HG03565 (cell line): Measurements from ENCODE around the gene SPATC1L.

Source experiments
- ATAC-seq: cut with Tn5 transposase; IDR thresholded peaks from one replicate; pipeline ENCODE4 v1.9.1; 2021; ENCODE audit warnings: mild to moderate bottlenecking, moderate library complexity; ENCODE audit not compliant: unreplicated experiment

The SPATC1L gene

DNA sequence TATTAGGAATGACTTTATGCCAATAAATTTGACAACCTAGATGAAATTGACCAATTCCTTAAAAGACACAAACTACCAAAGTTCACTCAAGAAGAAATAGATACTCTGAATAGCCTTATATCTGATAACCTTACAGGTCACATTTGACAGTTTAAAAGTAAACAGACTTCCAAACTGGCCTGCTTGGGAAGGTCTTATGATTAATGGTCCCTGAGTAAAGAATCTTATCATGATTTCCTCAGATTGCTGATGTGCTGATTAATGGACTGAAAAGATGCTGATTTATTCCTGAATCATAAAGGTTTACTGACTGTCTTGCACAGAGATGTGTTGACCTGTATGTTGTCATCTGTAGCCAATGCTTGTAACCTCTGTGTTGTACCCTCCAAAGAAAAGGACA lies 19.2 kb downstream of the SPATC1L start:
- ATAC-seq = no peak

DNA sequence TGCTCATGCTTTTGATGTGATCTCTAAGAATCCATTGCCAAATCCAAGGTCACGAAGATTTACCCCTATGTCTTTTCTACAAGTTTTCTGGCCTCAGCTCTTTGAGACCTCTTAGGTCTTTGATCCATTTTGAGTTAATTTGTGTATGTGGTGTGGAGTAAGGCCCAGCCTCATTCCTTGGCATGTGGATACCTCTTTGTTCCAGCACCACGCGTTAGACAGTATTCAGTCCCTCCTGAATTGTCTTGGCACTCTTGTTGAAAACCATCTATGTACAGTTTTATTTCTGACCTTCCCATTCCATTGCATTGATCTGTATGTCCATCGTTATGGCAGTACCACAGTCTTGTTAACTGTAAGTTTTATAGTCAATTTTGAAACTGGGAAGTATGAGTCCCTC lies 20.9 kb downstream of the SPATC1L start:
- ATAC-seq = no peak

DNA sequence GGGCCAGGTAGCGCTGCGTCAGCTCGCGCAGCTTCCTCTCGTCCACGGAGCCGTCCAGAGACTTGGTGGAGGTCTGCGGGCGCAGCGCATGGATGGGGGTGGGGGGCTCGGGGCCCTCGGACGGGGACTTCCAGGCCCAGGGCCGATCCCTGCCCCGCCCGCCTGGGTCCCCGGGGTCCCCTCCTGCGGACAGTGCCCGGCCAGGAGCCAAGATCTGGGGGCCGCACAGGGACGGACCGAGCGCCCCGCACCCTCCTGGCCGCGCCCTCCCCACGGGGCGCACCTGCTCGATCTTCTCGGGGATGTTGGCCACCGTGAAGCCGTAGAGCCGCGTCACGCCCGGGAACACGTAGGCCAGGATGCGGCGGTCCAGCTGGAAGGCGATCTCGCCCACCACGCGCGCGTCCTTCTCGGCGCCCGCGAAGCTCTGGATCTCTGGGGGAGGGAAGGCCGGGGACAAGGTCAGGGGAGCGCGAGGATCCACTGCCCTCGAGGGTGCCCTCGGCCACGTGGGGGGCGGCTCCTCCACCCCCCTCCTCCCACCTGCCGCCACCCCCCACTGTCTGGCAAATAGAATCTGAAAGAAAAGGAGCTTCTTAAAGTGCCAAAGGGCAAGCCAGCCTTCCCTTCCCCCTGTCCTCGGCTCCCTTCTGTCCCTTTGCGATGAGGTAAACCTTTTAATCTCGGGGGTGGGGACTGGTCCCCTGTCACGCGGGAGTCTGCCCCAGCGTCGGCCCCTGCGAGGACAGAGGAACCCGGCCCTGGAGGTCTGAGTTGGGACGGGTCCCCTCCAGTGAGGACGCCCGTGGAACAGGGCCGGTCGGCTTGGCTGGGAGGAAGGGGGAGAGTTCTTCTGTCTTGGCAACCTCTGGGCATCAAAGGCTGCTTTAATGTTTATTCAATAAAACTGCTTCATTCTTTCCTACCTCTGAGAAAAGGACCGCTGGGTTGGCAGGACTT lies 22.3 kb downstream of the SPATC1L start:
- no peak for ATAC-seq

DNA sequence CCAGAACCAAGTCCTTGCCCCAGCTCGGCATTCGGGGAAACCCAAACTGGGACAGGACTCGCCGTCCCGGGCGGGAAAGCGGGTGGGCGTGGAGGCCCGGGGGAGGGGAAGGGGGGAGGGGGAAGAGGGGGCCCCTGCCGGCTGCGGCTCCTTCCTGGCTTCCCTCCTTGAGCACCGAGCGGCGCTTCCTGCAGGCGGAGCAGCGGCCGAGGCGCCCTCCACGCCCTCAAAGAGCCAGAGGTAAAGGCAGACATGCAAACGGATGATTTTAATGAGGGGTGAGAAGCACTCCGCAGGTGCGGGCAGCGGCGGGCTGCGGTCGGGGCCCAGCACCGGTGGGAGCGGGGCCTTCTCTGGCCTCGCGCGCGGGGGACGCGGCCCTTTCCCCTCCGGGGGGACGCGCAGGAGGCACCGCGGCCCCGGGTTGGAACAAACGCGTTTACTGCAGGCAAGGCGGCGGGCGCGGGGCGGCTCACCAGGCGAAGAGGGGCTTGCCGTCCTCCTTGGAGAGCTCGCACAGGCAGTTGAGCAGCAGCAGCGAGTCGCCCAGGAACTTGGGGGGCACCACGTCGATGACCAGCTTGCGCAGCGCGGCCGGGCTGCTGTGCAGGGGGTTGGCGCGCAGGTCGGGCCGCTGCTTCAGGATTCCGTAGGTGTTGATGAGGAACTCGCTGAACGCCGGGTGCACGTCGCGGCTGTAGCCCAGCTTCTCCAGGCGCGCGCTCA lies 23.2 kb downstream of the SPATC1L start:
- ATAC-seq = no peak

DNA sequence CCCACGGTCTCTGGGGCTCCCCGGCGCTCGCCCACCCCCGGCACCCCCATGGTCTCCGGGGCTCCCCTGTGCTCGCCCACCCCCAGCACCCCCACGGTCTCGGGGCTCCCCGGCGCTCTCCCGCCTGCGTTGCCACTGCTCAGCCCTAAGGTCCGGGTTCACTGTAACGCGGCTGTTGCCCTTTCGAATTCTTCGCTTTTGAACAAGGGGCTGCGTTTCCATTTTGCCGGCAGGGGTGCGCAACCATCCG lies 23.7 kb downstream of the SPATC1L start:
- no peak for ATAC-seq

DNA sequence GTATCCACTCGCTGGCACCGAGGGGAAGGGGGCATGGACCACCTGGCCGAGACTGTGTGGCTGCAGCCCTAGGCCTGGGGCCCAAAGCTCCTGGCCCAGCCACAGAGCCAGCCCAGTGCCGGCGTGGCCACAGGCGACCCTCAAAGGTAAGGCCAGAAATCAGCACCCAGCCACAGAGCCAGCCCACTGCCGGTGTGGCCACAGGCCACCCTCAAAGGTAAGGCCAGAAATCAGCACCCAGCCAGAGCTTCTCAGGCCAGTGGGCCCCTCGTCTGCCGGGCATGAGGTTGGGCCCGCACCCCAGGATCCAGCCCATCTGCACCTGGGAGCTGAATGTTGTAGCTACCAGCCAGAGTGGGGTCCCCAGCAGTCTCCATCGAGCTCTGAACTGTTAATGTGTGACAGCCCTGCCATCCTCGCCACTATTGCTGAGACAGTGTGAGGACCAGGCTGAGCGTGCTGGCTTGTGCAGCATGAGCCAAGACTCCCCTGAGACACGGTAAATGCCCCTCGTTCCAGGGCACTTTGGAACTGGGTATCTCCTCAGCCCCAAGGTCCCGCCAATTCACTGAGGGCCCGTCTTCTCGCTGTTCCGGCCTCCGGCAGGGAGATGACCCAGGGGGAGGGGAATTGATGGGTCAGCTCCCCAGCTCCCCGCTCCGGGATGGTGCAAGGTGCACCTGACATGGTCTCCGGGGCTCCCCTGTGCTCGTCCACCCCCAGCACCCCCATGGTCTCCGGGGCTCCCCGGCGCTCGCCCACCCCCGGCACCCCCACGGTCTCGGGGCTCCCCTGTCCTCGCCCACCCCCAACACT lies 24.2 kb downstream of the SPATC1L start:
- ATAC-seq = no peak

DNA sequence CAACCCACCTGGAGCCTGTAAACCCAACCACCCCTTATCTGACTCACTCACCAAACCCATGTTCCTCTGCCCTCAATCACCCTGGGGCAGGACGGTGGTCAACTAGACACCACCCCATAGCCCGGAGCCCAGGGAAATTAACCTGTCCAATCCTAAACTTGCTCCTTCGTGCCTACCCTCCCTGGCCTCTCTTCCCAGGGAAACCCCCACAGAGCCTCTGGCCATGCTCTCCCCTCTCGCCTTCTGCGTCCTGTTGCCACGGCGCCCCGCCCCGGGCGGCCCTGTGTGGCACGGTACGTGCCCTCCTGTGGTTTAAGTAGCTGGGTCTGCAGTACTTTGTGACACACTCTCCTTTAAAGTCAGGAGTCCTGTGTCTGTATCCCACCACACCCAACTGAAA lies 24.9 kb downstream of the SPATC1L start:
- no peak for ATAC-seq

DNA sequence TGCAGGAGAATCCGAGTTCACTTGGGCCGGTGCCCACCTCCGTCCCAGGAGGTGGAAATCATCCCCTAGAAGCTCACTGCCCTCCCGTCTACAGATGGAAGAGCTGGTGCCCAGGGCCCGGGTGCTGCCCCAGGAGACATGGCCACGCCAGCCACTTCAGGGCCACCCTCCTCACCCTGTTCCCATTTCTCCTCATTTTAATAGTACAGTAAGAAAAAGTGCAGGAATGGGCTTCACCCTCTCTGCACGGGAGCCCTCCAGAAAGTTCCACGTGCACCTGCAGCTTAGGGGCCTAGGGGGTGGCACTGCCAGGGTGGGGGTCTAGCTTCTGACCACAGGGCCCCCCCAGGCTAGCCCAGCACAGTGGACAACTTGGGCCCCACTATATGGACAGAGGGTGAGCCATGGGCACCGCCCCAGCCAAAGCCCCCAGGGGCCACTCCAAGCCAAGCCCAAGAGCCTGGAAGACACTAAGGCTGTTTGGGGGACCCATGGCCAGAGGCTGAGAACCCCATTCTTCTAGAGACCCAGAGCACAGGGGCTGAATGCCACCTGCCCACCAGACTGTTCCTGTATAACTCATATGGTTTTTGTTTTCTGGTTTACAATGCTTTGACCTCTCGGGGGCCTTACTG lies 25.5 kb downstream of the SPATC1L start:
- no peak for ATAC-seq

DNA sequence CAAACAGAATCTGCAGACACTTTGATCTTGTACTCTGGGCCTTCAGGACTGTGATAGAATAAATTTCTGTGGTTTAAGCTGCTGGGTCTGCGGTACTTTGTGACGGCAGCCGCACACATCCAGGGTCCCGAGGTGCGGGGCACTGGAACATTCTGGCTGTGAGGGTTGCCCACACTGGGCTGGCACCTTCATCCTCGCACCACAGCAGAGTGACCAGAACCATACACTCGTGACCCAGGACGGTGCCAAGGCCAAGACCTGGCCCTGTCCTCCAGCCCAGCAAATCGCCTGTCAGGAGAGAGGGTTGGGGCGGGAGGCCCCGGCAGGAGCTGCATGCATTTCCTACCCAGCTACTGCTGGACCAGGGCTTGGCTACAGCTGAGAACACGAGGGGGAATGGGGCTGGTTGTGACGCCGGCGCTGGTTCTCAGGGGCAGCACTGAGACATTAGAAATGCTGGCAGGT lies 26.2 kb downstream of the SPATC1L start:
- no peak for ATAC-seq

DNA sequence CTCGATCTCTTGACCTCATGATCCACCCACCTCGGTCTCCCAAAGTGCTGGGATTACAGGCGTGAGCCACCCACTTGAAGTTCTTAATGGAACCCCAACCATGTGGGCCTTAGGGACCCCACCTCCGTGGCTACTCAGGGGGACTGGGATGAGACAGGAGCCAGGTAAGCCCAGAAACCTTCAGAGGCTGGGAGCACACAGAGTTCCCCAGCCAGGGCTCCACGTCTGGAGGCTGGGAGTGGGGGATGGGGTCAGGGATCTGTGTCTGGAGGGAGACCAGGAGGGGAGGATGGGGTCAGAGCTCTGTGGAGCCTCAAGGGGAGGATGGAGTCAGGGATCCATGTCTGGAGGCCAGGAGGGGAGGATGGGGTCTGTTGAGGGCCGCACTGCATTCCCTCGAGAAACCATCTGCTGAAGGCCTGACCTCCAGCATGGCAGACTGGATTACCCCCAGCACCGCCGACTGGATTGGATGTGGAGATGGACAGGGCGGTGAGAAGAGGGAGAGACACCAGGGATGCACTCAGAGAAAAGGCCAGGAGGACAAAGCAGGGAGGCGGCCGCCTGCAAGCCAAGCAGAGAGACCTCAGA lies 26.8 kb downstream of the SPATC1L start:
- ATAC-seq = no peak

DNA sequence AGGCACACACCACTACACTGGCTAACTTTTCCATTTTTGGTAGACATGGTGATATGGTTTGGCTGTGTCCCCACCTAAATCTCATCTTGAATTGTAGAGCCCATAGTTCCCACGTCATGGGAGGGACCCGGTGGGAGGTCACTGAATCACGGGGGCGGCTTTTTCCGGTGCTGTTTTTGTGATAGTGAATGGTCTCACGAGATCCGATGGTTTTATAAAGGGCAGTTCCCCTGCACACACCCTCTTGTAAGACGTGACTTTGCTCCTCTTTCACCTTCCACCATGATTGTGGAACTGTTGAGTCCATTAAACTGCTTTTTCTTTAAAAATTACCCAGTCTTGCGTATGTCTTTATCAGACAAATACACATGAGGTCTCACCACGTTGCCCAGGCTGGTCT lies 27.6 kb downstream of the SPATC1L start:
- no peak for ATAC-seq

DNA sequence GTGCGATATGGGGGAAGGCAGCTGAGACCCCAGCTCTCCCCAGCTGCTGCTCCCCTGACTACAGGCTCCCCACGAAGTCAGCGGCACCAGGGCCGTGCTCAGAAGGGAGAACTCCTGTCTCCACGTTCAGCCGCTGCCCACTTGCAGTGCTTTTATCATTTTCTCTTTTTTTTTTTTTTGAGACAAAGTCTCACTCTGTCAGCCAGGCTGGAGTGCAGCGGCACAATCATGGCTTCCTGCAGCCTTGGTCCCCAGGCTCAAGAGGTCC lies 27.9 kb downstream of the SPATC1L start:
- no peak for ATAC-seq

DNA sequence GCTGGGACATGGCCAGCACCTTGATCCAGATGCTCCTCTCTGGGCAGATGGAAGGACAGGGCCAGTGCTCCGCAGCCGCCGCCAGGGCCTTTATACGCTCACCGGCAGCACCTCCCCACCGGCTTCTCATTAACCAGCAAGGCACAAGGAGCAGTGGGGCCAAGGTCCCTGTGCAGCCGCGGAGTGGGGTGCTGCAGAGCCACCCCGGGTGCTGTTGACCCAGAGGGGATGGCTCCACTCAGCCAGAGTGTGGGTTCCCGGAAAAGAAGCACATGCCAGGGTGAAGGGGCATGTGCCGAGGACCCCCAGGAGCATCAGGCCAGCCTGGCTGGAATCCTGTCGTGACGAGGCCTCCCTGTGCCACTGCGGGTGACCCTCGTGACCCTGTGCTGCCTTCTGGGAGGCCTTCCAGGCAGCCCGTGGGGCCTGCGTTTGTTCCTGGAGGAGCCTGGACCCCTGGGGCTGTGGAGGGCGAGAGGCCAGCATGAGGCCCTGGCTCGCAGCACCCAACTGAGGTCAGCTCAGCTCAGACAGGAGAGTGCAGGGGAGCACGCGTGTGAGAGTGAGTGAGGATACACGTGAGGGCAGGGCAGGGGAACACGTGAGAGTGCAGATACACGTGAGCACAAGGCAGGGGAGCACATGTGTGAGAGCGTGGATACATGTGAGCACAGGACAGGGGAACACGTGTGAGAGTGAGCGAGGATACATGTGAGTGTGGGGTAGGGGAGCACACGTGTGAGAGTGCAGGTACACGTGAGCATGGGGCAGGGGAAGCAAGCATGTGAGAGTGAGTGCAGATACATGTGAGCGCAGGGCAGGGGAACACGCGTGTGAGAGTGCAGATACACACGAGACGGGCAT lies 28.5 kb downstream of the SPATC1L start, which contains the start of gene FTCD:
FTCD (minus strand) TSS at position 66 of the 864 bp plus-strand sequence; CDS start at position 10, 56 bp downstream.
- no peak for ATAC-seq

DNA sequence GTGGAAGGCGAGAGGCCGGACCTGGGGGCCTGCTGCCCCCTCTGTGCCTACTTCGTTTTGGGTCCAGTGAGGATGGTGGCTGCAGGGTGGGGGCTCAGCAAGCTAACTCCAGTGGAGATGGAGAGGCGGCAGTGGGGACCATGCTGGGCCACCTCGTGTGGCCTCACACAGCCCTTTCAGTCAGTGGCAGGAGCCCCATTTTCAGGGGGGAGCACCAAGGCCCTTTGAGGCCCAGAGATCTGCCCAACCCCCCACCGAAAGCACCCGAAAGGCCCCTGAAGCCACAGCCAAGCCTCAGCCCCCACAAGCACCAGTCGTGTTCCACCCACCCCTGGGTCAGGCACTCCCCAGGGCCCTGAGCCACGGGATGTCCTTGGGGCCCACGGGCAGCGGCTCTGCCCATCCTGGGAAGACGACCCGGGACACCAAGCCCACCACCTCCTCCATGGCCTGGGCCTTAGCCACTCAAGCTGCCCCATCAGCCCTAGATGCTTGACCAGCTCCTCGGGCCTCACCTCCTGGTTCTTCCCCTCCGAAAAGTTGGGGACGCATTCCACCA lies 29.2 kb downstream of the SPATC1L start:
- ATAC-seq = no peak

DNA sequence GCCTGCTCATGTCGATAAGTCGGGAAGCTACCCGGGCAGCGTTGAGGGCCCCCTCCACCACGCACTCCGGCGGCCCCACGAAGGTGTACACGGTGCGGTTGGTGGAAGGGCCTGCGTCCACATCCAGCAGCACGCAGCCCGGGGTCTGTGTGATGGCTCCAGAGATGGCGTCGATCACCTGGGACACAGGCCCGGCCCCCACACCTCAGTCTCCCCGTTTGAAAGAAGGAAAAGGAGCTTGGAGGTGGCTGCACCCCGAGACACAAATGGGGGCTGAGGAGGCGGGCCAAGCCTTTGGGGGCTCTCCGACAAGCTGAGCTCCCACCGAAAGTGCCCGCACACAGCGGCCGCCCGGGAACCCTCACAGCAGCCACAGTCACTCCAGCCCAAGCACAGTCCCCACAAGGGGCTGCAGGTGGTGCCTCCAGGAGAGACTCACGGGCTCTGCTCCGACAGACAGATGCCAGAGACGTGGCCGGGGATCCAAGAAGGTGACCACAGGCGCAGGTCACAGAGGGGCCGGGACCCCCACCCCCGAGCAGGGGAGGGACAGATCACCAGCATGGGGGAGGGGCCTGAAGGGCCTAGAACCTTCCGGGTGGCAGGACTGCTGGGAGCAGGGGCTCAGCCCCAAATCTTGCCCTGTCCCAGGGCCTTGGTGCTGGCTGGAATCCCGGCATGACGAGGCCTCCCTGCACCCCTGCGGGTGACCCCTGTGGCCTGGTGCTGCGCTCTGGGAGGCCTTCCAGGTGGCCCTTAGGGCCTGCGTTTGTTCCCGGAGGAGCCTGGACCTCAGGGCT lies 29.9 kb downstream of the SPATC1L start:
- no peak for ATAC-seq

DNA sequence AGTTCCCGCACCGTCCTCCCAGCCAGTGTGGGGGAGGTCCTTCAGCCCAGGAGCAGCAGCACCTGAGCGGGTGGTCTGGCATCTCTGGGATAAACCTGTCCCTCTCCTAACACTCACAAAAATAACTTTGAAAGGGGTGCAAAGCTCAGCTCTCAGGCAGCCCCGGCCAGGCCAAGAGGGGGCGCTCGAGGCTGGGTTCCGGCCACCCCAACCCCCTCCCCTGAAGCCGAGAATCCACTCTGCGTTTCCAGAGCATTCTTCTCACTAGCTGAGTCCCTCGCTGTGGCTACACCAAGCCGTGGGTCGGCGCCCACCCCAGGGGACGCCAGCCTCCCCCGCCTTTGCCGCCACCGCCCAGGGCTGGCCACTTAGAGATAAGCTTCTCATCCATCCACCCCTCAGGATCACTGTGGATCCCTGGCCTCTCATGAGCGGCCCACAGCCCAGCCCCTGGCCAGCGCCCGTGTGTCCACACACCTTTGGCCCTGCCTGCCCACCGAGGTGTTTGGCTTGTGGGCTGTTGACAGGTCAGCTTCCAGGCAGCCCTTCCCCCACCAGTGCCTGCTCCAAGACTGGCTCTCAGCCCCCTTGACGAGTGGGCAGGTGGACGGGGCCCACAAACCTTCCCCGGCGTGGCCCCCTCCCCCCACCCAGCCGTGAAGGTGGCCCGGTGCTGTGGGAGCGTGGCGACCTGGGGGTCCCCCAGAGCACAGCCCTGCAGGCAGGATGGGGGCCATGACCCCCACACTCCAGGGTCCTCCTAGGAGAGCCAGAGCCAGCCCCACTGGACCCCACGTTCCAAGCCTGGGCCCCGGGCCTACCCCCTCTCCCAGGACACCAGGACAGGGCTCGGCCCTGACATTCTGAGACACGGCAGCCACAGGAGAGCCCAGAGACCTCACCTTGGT lies 30.8 kb downstream of the SPATC1L start:
- ATAC-seq = no peak

DNA sequence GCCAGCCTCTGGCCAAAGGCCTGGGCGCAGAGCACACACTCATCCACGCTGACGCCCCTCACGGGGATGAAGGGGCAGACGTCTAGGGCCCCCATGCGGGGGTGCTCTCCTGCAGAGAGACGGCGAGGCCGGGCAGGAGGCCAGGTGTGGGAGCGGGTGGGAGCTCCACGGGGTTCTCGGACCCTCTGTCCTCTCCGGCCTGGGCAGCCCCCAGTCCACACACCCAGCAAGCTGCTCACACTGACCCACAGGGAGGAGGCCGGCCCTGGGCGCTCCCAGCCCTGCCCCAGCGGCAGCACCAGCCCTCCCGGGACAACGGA lies 31.4 kb downstream of the SPATC1L start:
- ATAC-seq = no peak
